H9 (cell line): Measurements from ENCODE around the gene PARL. TPM values are rescaled to one million over a fixed set of nuclear protein-coding genes. Genes with fewer than 3 reads are reported as not detected.

Source experiments
- DNase-seq: peaks from one replicate; pipeline ENCODE4 v3.0.0-alpha.2; 2017
- H2AFZ ChIP-seq: one replicate; pipeline ENCODE4 v1.6.1; 2013; ENCODE audit warnings: mild to moderate bottlenecking, low read length, control low read depth, moderate library complexity
- H2AK5ac ChIP-seq: 2 replicates; pipeline ENCODE4 v1.6.1; 2013; ENCODE audit warnings: low read length, control low read depth, mixed read lengths; ENCODE audit not compliant: insufficient read length
- H2BK120ac ChIP-seq: one replicate; pipeline ENCODE4 v1.6.1; 2013; ENCODE audit warnings: low read depth, mild to moderate bottlenecking, low read length, control low read depth, inconsistent platforms; ENCODE audit not compliant: poor library complexity, severe bottlenecking
- H2BK12ac ChIP-seq: 2 replicates; pipeline ENCODE4 v1.6.1; 2013; ENCODE audit warnings: low read length, control low read depth, mixed read lengths, low read depth; ENCODE audit not compliant: insufficient read length
- H2BK15ac ChIP-seq: 2 replicates; pipeline ENCODE4 v1.6.1; 2013; ENCODE audit warnings: low read depth, low read length, control low read depth
- H2BK20ac ChIP-seq: one replicate; pipeline ENCODE4 v1.6.1; 2013; ENCODE audit warnings: low read depth, mild to moderate bottlenecking, low read length, control low read depth, inconsistent platforms; ENCODE audit not compliant: poor library complexity, severe bottlenecking
- H2BK5ac ChIP-seq: 2 replicates; pipeline ENCODE4 v1.6.1; 2013; ENCODE audit warnings: low read length, control low read depth, mixed read lengths; ENCODE audit not compliant: insufficient read length
- H3K14ac ChIP-seq: 2 replicates; pipeline ENCODE4 v1.6.1; 2013; ENCODE audit warnings: low read length, control low read depth; ENCODE audit not compliant: insufficient read depth
- H3K18ac ChIP-seq: 2 replicates; pipeline ENCODE4 v1.6.1; 2013; ENCODE audit warnings: low read depth, mild to moderate bottlenecking, mixed read lengths, low read length, control low read depth; ENCODE audit not compliant: insufficient read length
- H3K23ac ChIP-seq: 2 replicates; pipeline ENCODE4 v1.6.1; 2013; ENCODE audit warnings: low read length, control low read depth, mixed read lengths, low read depth; ENCODE audit not compliant: insufficient read length
- H3K23me2 ChIP-seq: 2 replicates; pipeline ENCODE4 v1.6.1; 2013; ENCODE audit warnings: low read depth, mild to moderate bottlenecking, mixed read lengths, low read length, control low read depth; ENCODE audit not compliant: insufficient read length, poor library complexity, severe bottlenecking
- H3K27ac ChIP-seq: 2 replicates; pipeline ENCODE4 v1.5.1; 2013; ENCODE audit warnings: low read length, control low read depth, mixed read lengths, low read depth; ENCODE audit not compliant: insufficient read length
- H3K27me3 ChIP-seq: 2 replicates; pipeline ENCODE4 v1.6.1; 2013; ENCODE audit warnings: low read length, control low read depth, inconsistent platforms; ENCODE audit not compliant: insufficient read depth
- H3K4ac ChIP-seq: 2 replicates; pipeline ENCODE4 v1.6.1; 2013; ENCODE audit warnings: low read depth, mild to moderate bottlenecking, control low read depth, inconsistent platforms, low read length, moderate library complexity
- H3K4me1 ChIP-seq: 2 replicates; pipeline ENCODE4 v1.6.1; 2013; ENCODE audit warnings: low read length, control low read depth, inconsistent platforms; ENCODE audit not compliant: insufficient read depth
- H3K4me2 ChIP-seq: 2 replicates; pipeline ENCODE4 v1.6.1; 2013; ENCODE audit warnings: low read length, control low read depth, mixed read lengths; ENCODE audit not compliant: insufficient read length, insufficient read depth
- H3K56ac ChIP-seq: 2 replicates; pipeline ENCODE4 v1.6.1; 2013; ENCODE audit warnings: low read depth, mild to moderate bottlenecking, mixed read lengths, low read length, control low read depth; ENCODE audit not compliant: insufficient read length
- H3K79me1 ChIP-seq: 2 replicates; pipeline ENCODE4 v1.6.1; 2013; ENCODE audit warnings: low read depth, mild to moderate bottlenecking, moderate library complexity, low read length, control low read depth, inconsistent platforms; ENCODE audit not compliant: insufficient read depth, poor library complexity, severe bottlenecking
- H3K79me2 ChIP-seq: 2 replicates; pipeline ENCODE4 v1.6.1; 2013; ENCODE audit warnings: low read length, control low read depth, inconsistent platforms; ENCODE audit not compliant: insufficient read depth
- H3K9ac ChIP-seq: 2 replicates; pipeline ENCODE4 v1.6.1; 2013; ENCODE audit warnings: low read length, control low read depth, mixed read lengths; ENCODE audit not compliant: insufficient read length; ENCODE audit errors: extremely low read depth
- H3K9me3 ChIP-seq: one replicate; pipeline ENCODE4 v1.6.1; 2013; ENCODE audit warnings: low read depth, low read length, inconsistent platforms; ENCODE audit not compliant: control insufficient read depth
- H3T11ph ChIP-seq: one replicate; pipeline ENCODE4 v1.6.1; 2013; ENCODE audit warnings: mild to moderate bottlenecking, low read length, control low read depth, inconsistent platforms
- H4K20me1 ChIP-seq: one replicate; pipeline ENCODE4 v1.6.1; 2013; ENCODE audit not compliant: control insufficient read depth, insufficient read length, insufficient read depth
- H4K5ac ChIP-seq: 2 replicates; pipeline ENCODE4 v1.6.1; 2013; ENCODE audit warnings: low read depth, mild to moderate bottlenecking, mixed read lengths, low read length, control low read depth; ENCODE audit not compliant: insufficient read length
- H4K8ac ChIP-seq: replicated peaks from 2 replicates; pipeline ENCODE4 v1.6.1; 2013; ENCODE audit warnings: low read length, control low read depth, mixed read lengths, low read depth; ENCODE audit not compliant: insufficient read length
- H4K91ac ChIP-seq: 2 replicates; pipeline ENCODE4 v1.6.1; 2013; ENCODE audit warnings: low read depth, mild to moderate bottlenecking, moderate library complexity, mixed read lengths, low read length, control low read depth; ENCODE audit not compliant: insufficient read length
- H3K27ac Mint-ChIP-seq, 3 experiments: 2 replicates in 2 of 3; 3 replicates in 1 of 3; pipeline ENCODE4 v1.8.0; 2020 to 2021; ENCODE audit warnings: mixed read lengths in 3 of 3, mild to moderate bottlenecking in 1 of 3, moderate library complexity in 1 of 3
- H3K27me3 Mint-ChIP-seq: 2 replicates; pipeline ENCODE4 v1.8.0; 2021; ENCODE audit warnings: low read depth, mild to moderate bottlenecking, moderate library complexity, mixed read lengths
- H3K36me3 Mint-ChIP-seq, 3 experiments: 2 replicates in 2 of 3; 3 replicates in 1 of 3; pipeline ENCODE4 v1.8.0; 2020 to 2021; ENCODE audit warnings: low read depth in 3 of 3, mixed read lengths in 3 of 3; ENCODE audit not compliant: insufficient read depth in 1 of 3
- H3K4me1 Mint-ChIP-seq, 2 experiments: 2 replicates each; pipeline ENCODE4 v1.8.0; 2020; ENCODE audit warnings: mixed read lengths in 2 of 2
- H3K4me3 Mint-ChIP-seq, 2 experiments: 2 replicates in 1 of 2; 3 replicates in 1 of 2; pipeline ENCODE4 v1.8.0; 2020 to 2021; ENCODE audit warnings: mild to moderate bottlenecking in 2 of 2, mixed read lengths in 2 of 2, moderate library complexity in 1 of 2
- H3K9me3 Mint-ChIP-seq, 2 experiments: 2 replicates in 1 of 2; 3 replicates in 1 of 2; pipeline ENCODE4 v1.8.0; 2020; ENCODE audit warnings: mild to moderate bottlenecking in 2 of 2, mixed read lengths in 2 of 2, moderate library complexity in 1 of 2
- WGBS: extraction: QIAGEN DNeasy Blood & Tissue Kit; methylation state at CpG from one replicate; pipeline ENCODE4 v1.1.7; 2013; ENCODE audit warnings: missing lambda C conversion rate, low lambda C conversion rate, mixed read lengths; ENCODE audit not compliant: insufficient read length; ENCODE audit errors: extremely low coverage; 5-methylcytosine and 5-hydroxymethylcytosine counted together
- total RNA-seq: library from RNA; stranded (reverse); gene quantifications from 2 replicates; pipeline ENCODE4 v1.2.1, GENCODE V29; 2021
- TF ChIP-seq, protein P1 (sequence below): fragments of 200-600 bp; sonication (generic); conservative IDR thresholded peaks from 3 replicates; pipeline ENCODE4 v1.8.0; 2021; ENCODE audit warnings: antibody characterized with exemption, mild to moderate bottlenecking

Gene PARL
- total RNA-seq, 1 experiment from 2014 or later: 94.5 TPM

DNA sequence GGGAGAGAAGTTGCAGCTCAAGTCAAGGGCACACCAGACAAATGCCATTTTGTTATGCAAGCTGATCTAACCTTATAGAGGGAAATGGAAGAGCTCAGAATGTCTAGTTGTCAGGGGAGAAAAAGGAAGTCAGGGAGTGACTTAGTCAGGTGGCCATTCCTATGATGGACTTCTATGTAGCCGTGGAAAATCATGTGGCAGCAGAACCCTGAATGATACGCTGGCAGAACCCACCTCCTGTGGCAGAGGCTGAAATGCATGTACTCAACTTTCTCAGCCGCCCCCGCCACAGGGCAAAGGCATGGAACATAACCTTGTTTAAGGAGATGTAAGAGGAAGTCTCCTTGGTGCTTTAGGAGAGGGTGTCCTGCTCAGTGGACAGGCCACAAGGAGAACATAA, 37.7 kb upstream of the PARL start:
- H3K4me3 Mint-ChIP-seq: no peak overlapping the region

More for the DNA sequence above, 37.7 kb upstream of the PARL start:
- Histone ChIP-seq H3T11ph (no peak overlapping the region), H2BK12ac (no peak overlapping the region), H4K5ac (no peak overlapping the region), H2BK20ac (no peak overlapping the region), H3K9me3 (no peaks in the 10 kb centered on the region), H3K4ac (no peak overlapping the region), H3K23ac (no peak overlapping the region), H3K23me2 (no peaks in the 10 kb centered on the region), H2BK5ac (no peak overlapping the region), H4K8ac (no peak overlapping the region), H3K79me1 (no peaks in the 10 kb centered on the region), H3K9ac (no peak overlapping the region), H3K27me3 (no peaks in the 10 kb centered on the region), H3K18ac (no peak overlapping the region), H3K79me2 (no peaks in the 10 kb centered on the region), H3K27ac (no peak overlapping the region), H3K4me2 (no peak overlapping the region), H2AK5ac (no peak overlapping the region), H4K91ac (no peak overlapping the region), H2BK15ac (no peak overlapping the region), H2AFZ (no peak overlapping the region), H3K56ac (no peak overlapping the region), H4K20me1 (no peaks in the 10 kb centered on the region), H3K4me1 (no peaks in the 10 kb centered on the region), H2BK120ac (no peak overlapping the region), H3K14ac (no peak overlapping the region)
- H3K27me3 Mint-ChIP-seq: no peaks in the 10 kb centered on the region
- no peaks in the 10 kb centered on the region for H3K4me1 Mint-ChIP-seq
- no peak for DNase-seq
- TF ChIP-seq, protein P1, sequence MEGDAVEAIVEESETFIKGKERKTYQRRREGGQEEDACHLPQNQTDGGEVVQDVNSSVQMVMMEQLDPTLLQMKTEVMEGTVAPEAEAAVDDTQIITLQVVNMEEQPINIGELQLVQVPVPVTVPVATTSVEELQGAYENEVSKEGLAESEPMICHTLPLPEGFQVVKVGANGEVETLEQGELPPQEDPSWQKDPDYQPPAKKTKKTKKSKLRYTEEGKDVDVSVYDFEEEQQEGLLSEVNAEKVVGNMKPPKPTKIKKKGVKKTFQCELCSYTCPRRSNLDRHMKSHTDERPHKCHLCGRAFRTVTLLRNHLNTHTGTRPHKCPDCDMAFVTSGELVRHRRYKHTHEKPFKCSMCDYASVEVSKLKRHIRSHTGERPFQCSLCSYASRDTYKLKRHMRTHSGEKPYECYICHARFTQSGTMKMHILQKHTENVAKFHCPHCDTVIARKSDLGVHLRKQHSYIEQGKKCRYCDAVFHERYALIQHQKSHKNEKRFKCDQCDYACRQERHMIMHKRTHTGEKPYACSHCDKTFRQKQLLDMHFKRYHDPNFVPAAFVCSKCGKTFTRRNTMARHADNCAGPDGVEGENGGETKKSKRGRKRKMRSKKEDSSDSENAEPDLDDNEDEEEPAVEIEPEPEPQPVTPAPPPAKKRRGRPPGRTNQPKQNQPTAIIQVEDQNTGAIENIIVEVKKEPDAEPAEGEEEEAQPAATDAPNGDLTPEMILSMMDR: no peak
- H3K27ac Mint-ChIP-seq: no peak overlapping the region
- H3K36me3 Mint-ChIP-seq: peaks cover 11 to 55% (median 36%) of the 10 kb centered on the region in 3 experiments; a peak in 6 of 7 replicates
- whole genome bisulfite sequencing: no CpG with 5 or more reads among the region's 4 CpGs
- H3K9me3 Mint-ChIP-seq: no peaks in the 10 kb centered on the region
